GM12873 (cell line): ENCODE measurements around the gene PABPC1L.

Source experiments
- TF ChIP-seq, protein P1 (sequence below): IDR thresholded peaks from 2 replicates; pipeline ENCODE4 v1.5.1; 2012; ENCODE audit warnings: low read depth, mild to moderate bottlenecking, moderate library complexity, low read length, control low read depth; ENCODE audit not compliant: insufficient read depth; ENCODE audit errors: missing control alignments

The PABPC1L gene

DNA sequence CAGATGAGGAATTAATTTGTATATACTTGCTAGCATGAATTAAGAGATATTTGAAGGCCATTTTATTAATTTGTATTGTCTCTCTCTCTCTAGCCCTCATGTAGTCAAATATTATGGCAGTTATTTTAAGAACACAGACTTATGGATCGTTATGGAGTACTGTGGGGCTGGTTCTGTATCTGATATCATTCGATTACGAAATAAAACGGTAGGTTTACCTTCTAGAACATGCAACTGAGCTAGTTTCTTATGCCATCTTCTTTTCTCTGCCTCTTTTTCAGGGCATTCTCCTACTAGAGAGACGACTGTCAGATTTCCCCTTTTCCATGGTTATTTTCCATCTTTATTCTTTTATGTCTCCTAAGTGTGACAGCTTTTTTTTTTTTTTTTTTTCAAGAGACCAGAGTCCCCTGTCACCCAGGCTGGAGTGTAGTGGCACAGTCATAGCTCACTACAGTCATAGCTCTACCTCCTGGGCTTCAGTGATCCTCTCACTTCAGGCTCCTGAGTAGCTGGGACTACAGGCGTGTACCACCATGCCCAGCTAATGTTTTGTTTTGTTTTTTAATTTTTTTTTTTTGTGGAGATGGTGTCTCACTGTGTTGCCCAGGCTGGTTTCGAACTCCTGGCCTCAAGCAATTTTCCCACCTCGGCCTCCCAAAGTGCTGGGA, 72.0 kb downstream of the PABPC1L start:
- TF ChIP-seq, protein P1, sequence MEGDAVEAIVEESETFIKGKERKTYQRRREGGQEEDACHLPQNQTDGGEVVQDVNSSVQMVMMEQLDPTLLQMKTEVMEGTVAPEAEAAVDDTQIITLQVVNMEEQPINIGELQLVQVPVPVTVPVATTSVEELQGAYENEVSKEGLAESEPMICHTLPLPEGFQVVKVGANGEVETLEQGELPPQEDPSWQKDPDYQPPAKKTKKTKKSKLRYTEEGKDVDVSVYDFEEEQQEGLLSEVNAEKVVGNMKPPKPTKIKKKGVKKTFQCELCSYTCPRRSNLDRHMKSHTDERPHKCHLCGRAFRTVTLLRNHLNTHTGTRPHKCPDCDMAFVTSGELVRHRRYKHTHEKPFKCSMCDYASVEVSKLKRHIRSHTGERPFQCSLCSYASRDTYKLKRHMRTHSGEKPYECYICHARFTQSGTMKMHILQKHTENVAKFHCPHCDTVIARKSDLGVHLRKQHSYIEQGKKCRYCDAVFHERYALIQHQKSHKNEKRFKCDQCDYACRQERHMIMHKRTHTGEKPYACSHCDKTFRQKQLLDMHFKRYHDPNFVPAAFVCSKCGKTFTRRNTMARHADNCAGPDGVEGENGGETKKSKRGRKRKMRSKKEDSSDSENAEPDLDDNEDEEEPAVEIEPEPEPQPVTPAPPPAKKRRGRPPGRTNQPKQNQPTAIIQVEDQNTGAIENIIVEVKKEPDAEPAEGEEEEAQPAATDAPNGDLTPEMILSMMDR: no peak

DNA sequence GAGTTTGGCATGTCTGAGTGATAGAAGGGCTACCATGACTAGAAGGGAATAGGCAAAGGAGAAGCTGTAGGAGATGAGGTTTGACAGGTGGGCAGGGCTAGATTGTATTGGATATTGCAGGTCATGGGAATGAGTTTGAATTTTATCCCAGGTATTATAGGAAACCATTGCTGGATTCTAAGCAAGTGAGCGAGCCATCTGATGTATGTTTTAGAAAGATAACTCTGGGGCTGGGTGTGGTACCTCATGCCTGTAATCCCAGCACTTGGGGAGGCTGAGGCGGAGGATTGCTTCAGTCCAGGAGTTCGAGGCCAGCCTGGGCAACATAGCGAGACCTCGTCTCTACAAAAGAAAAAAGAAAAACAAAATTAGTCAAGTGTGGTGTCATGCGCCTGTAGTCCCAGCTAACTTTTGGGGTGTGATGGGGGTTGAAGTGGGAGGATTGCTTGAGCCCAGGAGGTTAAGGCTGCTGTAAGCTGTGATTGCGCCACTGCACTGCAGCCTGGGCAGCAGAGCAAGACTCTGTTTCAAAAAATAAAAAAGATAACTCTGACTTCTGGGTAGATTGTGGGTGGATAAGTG, 73.3 kb downstream of the PABPC1L start:
- TF ChIP-seq, protein P1: no peak

DNA sequence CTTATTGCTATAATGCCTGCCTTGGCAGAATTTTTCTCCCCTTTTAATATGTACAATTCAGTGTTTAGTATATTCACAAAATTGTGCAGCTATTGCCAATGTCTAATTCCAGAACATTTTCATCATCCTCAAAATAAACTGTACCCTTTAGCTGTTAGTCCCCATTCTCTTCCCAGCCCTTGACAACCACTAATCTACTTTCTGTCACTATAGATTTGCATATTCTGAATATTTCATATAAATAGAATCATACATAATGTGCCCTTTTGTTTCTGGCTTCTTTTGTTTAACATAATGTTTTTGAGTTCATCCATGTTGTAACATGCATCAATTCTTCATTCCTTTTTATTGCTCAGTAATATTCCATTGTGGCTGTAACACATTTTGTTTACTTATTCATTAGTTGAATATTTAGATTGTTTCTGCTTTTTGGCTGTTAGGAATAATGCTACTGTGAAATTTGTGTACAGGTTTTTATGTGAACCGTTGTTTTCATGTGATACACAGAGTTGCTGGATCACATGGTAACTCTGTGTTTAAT, 78.8 kb downstream of the PABPC1L start:
- TF ChIP-seq, protein P1: no peak
